IPS DF 4.7 (cell line): Measurements from ENCODE around the gene GPR137C.

ENCODE experiments used
- DNase-seq: peaks from one replicate; pipeline ENCODE4 v3.0.0-alpha.2; 2013; ENCODE audit warnings: low spot score; ENCODE audit errors: extremely low read depth

The GPR137C gene, protein sequence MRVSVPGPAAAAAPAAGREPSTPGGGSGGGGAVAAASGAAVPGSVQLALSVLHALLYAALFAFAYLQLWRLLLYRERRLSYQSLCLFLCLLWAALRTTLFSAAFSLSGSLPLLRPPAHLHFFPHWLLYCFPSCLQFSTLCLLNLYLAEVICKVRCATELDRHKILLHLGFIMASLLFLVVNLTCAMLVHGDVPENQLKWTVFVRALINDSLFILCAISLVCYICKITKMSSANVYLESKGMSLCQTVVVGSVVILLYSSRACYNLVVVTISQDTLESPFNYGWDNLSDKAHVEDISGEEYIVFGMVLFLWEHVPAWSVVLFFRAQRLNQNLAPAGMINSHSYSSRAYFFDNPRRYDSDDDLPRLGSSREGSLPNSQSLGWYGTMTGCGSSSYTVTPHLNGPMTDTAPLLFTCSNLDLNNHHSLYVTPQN

DNA sequence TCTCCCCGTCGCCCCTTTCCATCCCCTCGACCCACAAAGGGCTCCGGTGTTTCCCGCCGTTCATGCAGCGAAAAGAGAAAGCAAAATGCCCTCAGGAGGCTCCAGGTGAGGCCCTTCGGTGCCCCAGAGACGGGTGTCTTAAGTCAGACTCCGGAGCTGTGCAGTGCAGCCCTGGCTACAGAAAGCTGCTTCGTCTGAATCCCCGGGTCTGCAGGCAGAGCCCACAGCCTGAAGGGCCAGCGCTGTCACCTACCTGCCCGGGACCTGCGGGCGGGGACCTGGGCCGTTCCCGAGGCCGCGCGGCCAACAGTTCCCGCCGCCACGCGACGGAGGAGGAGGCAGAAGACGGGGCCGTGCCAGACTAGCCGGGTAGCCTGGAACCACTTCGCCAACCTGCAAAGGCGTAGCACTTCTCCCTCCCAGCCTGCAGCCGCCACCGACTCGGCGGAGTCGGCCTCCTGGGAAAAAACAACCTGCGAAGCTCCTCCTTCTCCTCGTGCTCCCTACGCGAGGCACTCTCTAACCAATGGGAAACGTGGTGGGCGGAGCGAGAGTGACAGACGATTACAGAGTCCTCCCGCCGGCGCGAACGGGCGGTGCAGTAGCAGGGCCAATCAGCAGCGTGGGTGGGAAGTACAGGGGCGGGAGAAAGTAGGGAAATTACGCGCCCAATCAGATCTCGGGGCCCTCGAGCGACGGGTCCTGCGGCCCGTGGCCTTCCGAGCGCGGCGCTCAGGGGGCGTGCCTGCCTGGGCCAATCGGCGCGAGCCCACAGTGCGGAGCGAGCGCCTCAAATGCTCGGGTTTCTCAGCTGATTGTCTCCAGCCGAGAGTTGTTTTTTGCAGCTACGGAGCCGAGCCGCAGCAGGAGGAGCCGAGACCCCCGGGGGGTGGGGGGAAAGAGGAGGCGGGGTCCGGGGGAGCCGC, at the start of gene GPR137C, which contains the start of gene TXNDC16:
GPR137C (plus strand) TSS at position 774 of the 926 bp plus-strand sequence. CDS start 312 bp downstream, outside the sequence.
TXNDC16 (minus strand) TSS at position 443 of the 926 bp plus-strand sequence. CDS start 8,948 bp downstream, outside the sequence.
- peak; percentile 97 for DNase-seq

DNA sequence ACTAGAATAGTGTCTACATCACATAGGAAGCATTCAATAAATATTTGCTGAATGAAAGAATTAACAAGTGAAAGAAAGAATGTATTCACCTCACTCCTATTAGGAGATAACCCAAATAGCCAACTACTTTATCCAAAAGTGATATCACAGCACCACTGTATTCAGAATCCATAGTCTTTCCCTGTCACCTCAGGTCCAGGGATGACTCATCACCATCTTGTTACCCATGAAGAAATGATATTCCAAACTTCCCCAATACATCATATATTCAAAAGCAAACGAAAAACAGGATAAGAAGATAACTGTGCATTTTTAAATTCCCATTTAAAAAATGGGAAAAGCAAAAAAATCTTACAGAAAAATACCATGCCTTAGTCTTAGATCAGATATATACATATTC, 39.4 kb upstream of the GPR137C start:
- no peak for DNase-seq

DNA sequence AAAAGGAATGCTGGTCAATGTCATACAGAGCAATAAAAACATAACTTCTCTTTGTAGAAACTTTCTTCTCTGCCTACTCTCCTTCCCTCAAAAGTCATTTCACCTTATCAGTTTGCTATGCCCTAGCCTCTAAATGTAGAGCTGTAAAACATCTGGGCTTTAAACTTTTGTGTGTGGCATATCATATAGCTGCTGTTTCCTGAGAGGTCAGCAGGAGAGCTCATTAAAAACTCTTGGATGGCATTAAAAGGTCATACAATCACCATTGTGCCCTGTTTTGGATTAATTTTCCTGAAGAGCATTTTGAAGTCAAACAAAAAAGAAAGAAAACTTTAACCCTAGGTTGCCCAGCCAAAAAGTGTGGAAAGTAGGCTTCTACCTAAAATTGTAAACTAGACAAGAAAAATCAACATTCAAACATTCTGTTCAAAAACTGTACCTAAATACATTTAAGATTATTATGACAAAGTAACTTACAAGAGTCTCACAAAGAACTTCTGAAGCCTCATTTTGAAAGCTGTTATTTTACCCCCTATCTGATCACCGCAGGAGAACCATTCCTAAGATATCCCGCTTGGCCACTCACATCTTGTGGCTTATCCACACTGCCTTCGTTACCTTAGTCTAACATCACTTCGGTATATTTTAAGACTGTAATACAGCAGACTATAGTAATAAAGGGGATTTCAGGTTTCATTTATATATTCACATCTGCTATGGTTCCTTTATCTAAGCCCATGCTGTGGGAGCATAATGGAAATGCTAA, 38.4 kb upstream of the GPR137C start:
- DNase-seq: no peak

DNA sequence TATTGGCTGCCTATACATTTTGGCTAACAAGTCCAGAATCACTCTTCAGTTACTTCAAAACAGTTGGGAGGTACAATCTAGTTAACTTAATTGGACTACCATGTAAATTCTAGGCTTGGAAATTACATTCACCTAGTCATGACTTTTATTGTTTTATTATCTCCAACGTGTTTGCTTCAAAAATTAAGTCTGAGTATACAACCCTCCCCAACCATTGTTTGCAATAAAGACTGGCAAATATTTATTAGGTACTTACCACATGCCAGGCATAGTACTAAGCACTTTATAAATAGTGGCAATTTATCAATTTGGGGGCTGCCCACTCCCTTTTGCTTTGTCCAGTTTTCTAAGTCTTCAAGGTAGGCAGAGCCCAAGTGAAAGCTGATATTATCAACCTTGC, 30.6 kb upstream of the GPR137C start:
- no peak for DNase-seq

DNA sequence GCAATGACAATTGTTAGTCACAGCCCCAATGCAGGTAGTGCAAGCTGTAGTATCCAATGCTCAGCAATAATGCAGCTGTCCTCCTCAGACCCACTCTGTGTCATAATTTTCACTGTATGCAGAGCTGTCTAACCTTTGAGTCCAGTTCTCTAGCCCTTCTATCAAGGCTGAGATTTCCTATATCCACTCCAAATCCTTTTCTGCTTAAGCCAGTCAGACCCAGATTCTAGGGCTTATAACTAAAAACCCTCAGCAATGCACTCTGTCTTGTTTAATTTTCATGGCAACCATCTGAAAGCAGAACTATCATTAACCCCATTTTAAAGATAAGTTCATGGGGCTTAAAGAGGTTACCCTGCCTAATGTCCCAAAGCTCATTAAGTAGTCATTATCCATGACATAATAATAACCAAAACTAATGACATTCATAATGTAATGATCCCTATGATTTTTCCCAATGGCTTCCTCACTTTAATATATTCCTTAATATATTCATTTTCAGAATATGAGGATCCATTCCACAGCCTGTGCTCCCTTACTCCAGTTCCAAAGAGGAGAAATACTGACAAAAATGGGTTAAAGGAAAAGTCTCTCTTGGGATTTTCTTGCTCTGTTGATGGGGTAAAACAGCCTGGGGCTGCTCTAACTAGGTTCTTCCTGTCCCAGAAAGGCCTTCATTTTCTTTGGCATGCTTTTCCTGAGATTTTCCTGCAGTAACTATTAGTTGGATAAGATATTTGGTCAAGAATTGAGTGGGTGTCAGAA, 29.9 kb upstream of the GPR137C start:
- no peak for DNase-seq

DNA sequence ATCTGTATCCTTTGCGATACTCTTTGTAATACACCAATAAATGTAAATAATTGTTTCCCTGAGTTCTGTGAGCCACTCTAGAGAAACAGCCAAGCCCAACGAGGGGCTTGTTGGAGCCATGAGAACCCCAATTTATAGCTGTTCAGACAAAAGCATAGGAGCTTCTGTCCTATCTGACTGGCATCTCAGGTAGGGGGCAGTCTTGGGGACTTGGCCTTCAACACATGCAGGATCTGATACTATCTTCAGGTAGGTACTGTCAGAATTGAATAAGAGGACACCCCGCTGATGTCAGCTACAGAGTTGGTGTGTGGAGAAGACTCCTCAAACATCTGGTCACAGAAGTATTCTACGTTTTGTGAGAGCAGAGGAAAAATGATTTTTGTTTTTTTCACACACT, 25.6 kb upstream of the GPR137C start:
- no peak for DNase-seq

DNA sequence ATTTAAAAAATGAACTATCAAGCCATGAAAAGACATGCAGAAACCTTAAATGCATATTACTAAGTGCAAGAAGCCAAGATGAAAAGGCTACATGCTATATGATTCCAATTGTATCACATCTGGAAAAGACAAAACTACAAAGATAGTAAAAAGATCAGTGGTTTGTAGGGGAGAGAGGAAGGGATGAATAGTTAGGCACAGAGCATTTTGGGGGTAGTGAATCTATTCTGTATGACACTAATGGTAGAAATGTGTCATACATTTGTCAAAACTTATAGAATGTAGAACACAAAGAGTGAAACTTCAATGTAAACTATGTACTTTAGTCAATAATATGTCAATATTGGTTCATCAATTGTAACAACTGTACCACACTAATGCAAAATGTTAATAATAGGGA, 21.2 kb upstream of the GPR137C start:
- no peak for DNase-seq

DNA sequence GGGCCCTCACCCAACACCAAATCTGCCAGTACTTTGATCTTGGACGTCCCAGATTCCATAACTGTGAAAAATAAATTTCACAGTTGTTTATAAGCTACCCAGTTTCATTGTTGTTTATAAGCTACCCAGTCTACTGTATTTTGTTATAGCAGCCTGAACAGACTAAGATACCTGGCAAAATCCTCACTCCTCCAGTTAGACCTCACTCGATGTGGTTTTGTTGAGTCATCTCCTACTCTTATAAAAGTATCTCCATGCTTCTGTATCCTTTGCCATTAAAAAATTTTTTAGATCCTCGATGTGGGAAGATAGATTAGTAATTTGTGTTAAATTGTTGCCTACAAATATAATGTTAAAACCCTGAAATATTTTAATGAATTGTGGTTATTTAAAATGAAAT, 16.4 kb upstream of the GPR137C start:
- DNase-seq: no peak

DNA sequence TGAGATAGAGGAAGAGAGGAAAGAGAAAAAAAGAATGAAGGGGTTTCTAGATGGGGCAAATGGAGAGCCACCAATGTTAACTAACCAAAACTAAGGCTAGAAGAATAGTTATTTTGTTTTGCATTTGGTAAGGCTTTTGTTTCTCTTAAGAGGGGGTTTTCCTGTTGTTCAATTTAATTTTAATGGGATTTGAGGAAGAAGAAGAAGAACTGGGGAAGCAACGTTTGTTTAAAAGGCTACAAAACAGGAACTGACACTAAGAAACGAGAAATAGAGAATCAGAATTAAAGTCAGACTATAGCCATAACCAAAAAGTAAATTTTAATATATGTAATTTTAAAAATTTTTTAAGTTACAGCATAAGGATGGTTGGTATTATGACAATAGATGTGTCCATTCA, 14.0 kb upstream of the GPR137C start:
- DNase-seq: no peak

DNA sequence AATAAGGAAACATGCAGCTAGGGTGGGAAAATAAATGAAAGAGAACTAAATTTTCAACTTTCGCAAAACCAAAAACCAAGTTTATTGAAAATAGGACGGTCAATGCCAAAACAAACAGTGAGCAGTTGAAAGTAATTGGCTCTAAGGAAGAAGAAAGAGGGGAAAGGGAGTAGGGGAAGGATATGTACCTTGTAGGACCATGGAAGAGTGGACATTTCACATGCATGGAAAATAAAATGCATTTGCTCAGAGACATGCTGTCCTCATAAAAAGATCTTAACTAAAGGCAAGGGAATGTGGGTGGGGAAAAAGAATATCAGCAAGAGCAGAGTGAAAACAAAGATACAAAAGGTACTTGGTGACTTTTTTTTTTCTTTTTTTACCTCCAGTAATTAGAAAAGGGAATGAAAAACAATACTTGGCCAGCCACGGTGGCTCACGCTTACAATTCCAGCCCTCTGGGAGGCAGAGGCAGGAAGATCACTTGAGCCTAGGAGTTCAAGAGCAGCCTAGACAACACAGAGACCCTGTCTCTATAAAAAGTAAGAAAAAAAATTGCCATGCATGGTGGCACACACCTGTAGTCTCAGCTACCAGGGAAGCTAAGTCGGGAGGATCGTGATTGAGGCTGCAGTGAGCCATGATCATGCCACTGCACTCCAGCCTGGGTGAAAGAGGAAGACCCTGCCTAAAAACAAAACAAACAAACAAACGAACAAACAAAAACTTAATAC, 6.9 kb upstream of the GPR137C start:
- DNase-seq: no peak

DNA sequence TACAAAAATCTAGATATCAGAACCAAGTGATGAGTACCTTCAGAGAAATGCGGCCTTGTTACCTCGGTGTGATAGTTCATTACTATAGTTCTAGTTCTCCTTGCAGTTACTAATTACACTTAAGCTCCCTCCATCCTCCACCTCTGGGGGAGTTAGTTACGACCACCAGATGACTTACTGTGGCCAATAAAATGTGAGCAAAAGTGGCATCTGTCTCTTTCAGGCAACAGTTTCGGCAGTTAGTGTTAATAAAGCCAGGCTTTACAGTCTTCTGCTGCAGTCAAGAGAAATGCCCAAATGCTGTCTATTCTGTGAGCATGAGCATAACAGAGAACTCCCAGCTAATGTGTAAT, 6.3 kb upstream of the GPR137C start:
- no peak for DNase-seq

DNA sequence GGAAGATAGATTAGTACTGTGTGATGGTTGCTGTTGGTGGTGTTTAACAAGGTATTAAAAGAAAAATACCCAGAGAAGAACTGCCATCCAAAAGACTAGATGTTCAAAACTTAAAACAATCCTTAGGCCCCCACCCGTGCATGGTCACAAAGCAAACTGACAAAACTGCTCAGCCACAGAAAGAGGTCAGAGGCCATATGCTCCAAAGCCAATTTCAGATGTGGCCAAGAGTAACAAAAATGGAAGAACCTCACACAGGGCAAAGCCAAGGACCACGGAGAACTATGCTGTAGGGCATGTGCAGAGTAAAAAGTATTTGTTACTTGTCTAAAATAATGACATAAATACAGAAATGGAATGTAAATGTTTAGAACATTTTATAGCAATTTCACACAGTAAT, 5.6 kb upstream of the GPR137C start:
- no peak for DNase-seq

DNA sequence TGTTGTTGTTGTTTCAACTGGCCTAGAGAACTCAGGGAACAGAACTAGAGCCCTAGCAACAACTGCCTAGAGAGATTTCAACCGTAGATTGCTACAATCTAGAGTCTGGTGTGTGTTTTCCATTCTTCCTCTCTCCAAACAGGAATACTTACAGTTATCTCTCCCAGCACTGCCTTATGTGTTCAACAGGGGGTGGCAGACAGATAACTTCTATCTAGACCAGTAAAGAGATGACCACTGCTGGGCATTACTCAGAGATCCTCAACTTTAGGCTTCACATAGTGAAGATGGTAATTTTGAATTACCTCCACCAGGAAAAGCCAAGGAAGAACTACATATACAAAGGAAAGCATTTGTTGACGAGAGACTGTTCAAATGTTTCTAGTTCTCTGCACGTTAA, 5.1 kb upstream of the GPR137C start:
- no peak for DNase-seq

DNA sequence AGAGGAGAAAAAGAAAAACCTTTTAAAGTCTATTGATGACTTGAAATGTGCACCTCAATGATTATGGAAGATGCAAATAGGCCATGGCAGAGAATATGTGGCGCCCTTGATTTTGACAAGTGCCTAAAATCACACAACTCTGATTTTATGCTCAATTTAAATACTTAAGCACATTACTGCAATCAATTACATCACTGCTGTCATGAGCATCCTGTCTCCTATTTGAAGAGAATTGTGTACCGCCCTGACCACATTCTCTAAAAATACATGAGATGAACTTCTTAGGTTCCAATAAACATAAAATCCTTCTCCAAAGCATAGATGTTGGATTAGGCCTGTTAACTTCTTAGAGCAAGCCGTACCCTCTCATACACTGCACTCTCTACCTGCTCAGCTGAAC, 2.0 kb upstream of the GPR137C start:
- no peak for DNase-seq

DNA sequence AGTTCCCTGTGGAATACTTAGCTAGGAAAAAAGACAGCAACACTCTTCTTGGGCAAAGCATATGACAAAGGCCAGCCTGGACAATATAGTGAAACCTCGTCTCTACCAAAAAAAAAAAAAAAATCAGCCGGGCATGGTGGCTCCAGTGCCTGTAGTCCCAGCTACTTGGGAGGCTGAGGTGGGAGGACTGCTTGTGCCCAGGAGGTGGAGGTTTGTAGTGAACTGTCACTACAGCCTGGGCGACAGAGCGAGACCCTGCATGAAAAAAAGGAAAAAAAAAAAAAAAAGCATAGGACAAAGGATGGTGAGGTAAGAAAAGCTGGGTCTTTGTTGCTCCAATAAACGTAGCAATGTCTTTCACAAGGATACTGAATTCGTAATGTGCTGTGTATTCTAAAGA, 1.4 kb upstream of the GPR137C start:
- no peak for DNase-seq

DNA sequence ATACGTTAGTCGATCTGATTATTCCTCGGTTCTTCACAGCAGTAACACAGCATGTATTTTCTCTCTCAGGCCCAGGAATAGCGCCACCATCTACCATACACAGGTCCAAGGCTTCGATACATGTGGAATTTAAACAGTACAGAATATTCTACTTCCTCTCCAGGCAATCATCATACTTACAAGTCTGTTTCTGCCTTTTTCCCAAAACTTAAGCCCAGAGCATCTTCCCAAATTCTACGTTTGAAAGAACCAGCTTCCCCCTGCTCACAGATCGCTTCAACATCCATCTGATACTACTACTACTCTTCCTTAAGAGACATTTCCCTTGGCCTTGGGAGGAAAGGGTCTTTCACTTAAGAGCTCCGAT, 957 bp upstream of the GPR137C start:
- DNase-seq: no peak

DNA sequence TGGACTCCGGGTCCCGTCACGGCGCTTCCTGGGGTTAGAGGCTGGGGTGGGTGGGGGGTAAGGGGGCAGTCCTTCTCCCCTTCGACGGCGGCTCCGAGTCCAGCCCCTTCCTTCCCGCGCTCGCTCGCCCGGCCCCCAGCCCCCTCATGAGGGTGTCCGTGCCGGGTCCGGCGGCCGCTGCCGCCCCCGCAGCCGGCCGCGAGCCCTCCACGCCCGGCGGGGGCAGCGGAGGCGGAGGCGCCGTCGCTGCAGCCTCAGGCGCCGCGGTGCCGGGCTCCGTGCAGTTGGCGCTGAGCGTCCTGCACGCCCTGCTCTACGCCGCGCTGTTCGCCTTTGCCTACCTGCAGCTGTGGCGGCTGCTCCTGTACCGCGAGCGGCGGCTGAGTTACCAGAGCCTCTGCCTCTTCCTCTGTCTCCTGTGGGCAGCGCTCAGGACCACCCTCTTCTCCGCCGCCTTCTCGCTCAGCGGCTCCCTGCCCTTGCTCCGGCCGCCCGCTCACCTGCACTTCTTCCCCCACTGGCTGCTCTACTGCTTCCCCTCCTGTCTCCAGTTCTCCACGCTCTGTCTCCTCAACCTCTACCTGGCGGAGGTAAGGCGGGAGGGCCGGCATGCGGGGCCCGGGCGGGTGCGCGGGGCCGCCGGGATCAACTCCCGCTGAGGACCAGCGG, 500 bp downstream of the GPR137C start:
- no peak for DNase-seq

DNA sequence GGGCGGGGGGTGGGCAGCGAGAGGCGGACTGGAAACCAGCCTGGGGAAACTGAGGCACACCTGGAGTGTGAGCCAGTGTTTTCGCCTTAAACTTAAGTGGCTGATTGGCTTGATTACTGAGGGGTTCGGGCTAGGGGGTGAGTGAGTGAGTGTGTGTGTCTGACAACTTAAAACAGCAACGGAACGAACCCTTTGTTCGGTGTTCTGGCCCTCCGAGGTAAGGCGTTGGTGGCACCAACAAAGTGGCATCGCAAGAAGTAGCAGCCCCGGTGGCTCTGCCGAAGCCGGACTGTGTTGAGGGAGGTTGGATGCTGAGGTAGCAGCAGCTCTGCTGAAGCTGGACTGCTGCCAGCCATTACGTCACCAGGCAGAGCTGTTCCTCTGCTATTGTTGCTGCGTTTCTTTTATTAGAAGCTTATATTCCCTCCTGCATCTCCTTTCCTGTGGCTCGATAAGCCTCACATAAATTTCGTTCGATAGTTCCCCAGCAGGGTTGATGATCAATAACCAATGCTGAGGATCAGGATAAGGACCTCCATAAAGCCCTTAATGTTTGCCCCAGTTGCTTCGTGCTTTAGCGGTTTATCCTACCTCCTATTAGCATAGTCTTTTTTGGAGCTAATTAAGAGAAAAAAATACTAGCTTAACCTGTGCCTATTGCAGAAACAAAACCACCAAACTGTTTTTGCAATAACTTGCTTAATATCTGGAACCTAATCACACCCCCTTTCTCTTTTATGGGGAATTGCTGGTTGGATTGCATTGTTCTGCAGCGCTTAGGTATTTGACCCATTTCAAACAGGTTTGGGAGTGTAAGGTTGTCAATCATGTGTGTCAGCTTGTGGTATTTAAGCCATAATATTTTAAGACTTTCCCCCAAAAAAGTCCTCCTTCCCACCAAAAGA, 1.3 kb downstream of the GPR137C start:
- no peak for DNase-seq

DNA sequence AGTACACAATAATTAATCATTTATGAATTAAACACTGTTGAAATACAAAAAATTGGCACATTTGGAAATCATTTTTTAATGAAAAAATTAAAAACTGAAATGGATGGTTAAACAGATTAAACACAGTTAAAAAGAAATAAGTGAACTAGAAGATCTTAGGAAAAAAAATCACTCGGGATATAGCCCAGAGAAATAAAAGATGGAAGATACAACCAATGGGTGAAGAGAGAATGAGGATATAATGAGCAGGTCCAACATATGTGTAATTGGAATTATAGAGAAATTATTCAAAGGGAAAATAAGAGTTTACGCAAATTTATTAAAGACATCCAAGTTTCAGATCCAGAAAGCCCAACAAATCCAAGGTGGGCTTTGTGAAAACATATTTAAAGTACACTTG, 6.1 kb downstream of the GPR137C start:
- no peak for DNase-seq
